Spleen (tissue), 11 donors: ENCODE results near the gene ZNF862. TPM values are rescaled to one million over a fixed set of nuclear protein-coding genes. Genes with fewer than 3 reads are reported as not detected.

ENCODE experiments used
- DNase-seq: peaks from one replicate; pipeline ENCODE4 v3.0.0-alpha.2; 2020
- H3K27ac ChIP-seq, 8 donors: fragments of 200-600 bp; sonication (generic) in 7 of 8; 1 replicate in 4 of 8; 2 replicates in 4 of 8; pipeline versions ENCODE4 v1.5.0 to v1.8.0; 2016 to 2021; ENCODE audit warnings: inconsistent platforms in 4 of 8, mild to moderate bottlenecking in 4 of 8, moderate library complexity in 1 of 8
- H3K27me3 ChIP-seq, 7 donors: fragments of 200-600 bp; sonication (generic) in 6 of 7; replicated peaks in 1 of 7; 1 replicate in 4 of 7; 2 replicates in 3 of 7; pipeline versions ENCODE4 v1.5.0 to v1.8.0; 2016 to 2021; ENCODE audit warnings: inconsistent platforms in 3 of 7, mild to moderate bottlenecking in 1 of 7
- H3K36me3 ChIP-seq, 6 donors: fragments of 200-600 bp; sonication (generic) in 5 of 6; 1 replicate in 4 of 6; 2 replicates in 2 of 6; pipeline versions ENCODE4 v1.5.0 to v1.8.0; 2016 to 2021; ENCODE audit warnings: inconsistent platforms in 2 of 6
- H3K4me1 ChIP-seq, 6 donors: fragments of 200-600 bp; sonication (generic) in 5 of 6; 1 replicate in 3 of 6; 2 replicates in 3 of 6; pipeline versions ENCODE4 v1.5.0 to v1.8.0; 2016 to 2021; ENCODE audit warnings: inconsistent platforms in 3 of 6
- H3K4me3 ChIP-seq, 8 donors: fragments of 200-600 bp; sonication (generic) in 7 of 8; 1 replicate in 4 of 8; 2 replicates in 4 of 8; pipeline versions ENCODE4 v1.5.0 to v1.8.0; 2016 to 2021; ENCODE audit warnings: inconsistent platforms in 4 of 8, mild to moderate bottlenecking in 4 of 8, moderate library complexity in 2 of 8
- H3K9me3 ChIP-seq, 8 donors: fragments of 200-600 bp; sonication (generic) in 7 of 8; 1 replicate in 4 of 8; 2 replicates in 4 of 8; pipeline versions ENCODE4 v1.5.0 to v1.8.0; 2016 to 2021; ENCODE audit warnings: inconsistent platforms in 4 of 8
- CTCF ChIP-seq, 11 experiments: fragments of 200-600 bp in 7 of 11; fragments of 450-650 bp in 4 of 11; sonication (generic) in 4 of 11; IDR thresholded peaks in 8 of 11; conservative IDR thresholded peaks in 3 of 11; 1 replicate in 7 of 11; 2 replicates in 4 of 11; pipeline versions ENCODE4 v1.4.0 to v1.8.0; 2016 to 2021; ENCODE audit warnings: antibody characterized with exemption in 11 of 11, inconsistent platforms in 4 of 11, mild to moderate bottlenecking in 1 of 11
- POLR2A ChIP-seq, 3 donors: fragments of 450-650 bp; IDR thresholded peaks; one replicate each; pipeline ENCODE4 v1.5.1; 2017; ENCODE audit warnings: antibody characterized with exemption in 3 of 3, mild to moderate bottlenecking in 1 of 3
- POLR2AphosphoS5 ChIP-seq, 3 donors: sonication (generic); formaldehyde crosslinking; IDR thresholded peaks; one replicate each; pipeline ENCODE4 v1.5.1; 2017; ENCODE audit warnings: antibody characterized with exemption in 3 of 3
- WGBS, 5 donors: extraction: QIAGEN DNeasy Blood & Tissue Kit in 3 of 5; methylation state at CpG; one replicate each; pipeline versions ENCODE4 v1.1.5 to v1.1.7; 2013 to 2018; 5-methylcytosine and 5-hydroxymethylcytosine counted together
- intact Hi-C: fragments of 100-400 bp; cut with DNase I; formaldehyde crosslinking; loops from one replicate; pipeline ENCODE4 v1.15.0; 2023; ENCODE audit warnings: low total_unique reads
- polyA plus RNA-seq, 3 donors: library from polyadenylated mRNA; stranded (reverse); fragments of 200-250 nt; gene quantifications; one replicate each; pipeline ENCODE4 v1.2.1, GENCODE V29; 2013
- total RNA-seq, 7 donors: library from RNA; depleted of rRNA in 3 of 7; stranded (reverse); fragments of >200 nt in 3 of 7; fragmentation: NEBNext Ultra II Directional in 4 of 7; extraction: Animal tissue kit (Norgen Biotek cat#: 25700) in 4 of 7; gene quantifications; one replicate each; pipeline versions ENCODE4 v1.1.0 to v1.2.1, GENCODE V29; 2016 to 2021
- donor health status: healthy with polysubstance abuse.
- donor health status: DM: no; HTN: no; CAD: no; lungs with moderate emphysema.
- donor health status: DM: no; HTN: no; CAD: no.
- donor health status: Bipolar disorder and iron deficiency.
- donor health status: healthy.
- donor health status: DM: no; HTN: no; CAD: no.
- donor health status: DM: yes; HTN: yes; CAD: no.

ZNF862 gene
- total and polyA plus RNA-seq, 10 donors, result 4.4 to 39.8 (median 25.4) TPM

DNA sequence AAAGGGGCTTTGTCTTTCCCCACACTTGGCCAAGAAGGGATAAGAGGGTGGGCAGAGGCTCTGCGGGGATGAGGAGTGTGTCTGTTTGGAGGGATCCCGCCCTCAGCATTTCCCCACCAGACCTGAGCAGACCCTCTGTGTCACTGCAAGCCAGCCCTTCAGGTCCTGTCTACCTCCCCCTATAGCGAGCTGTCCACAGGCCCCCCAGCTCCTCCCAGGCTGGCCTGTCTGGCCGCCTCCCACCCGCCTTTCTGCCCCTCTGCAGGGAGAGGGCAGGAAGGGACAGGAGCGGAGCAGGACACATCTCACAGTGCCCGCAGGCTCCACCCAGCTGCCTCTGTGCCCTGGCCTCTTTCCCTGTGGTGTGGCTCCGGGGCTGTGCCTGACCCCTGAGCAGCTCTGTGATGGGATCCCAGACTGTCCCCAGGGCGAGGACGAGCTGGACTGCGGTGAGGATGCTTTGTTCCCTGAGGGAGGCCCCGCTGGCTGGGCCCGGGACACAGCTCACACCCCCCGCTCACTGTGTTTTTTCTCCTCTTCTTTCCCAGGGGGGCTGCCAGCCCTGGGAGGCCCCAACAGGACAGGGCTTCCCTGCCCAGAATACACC, 47.3 kb upstream of the ZNF862 start:
- H3K9me3 ChIP-seq, result no peaks in the 10 kb centered on the region
- WGBS, 5 donors, result 87 to 95% (median 92%) methylated on average over 7 to 14 of the region's 14 CpGs
- TF ChIP-seq POLR2A (IDR thresholded peaks at IDR 0.05), result no peak
- TF ChIP-seq POLR2AphosphoS5 (IDR thresholded peaks at IDR 0.05), result no peak
- no peak overlapping the region for H3K4me3 ChIP-seq
- intact Hi-C loops, result loop anchor here (10.0 kb wide), 1 partner anchor 126 kb away; no protein-coding TSS in a partner anchor
- H3K4me1 ChIP-seq, result peaks cover 0 to 36% (median 14%) of the 10 kb centered on the region in 6 donors
- no peaks in the 10 kb centered on the region for H3K36me3 ChIP-seq
- no peak for DNase-seq
- H3K27ac ChIP-seq, result no peak overlapping the region
- H3K27me3 ChIP-seq, result peaks cover 0 to 71% (median 23%) of the 10 kb centered on the region in 7 donors

DNA sequence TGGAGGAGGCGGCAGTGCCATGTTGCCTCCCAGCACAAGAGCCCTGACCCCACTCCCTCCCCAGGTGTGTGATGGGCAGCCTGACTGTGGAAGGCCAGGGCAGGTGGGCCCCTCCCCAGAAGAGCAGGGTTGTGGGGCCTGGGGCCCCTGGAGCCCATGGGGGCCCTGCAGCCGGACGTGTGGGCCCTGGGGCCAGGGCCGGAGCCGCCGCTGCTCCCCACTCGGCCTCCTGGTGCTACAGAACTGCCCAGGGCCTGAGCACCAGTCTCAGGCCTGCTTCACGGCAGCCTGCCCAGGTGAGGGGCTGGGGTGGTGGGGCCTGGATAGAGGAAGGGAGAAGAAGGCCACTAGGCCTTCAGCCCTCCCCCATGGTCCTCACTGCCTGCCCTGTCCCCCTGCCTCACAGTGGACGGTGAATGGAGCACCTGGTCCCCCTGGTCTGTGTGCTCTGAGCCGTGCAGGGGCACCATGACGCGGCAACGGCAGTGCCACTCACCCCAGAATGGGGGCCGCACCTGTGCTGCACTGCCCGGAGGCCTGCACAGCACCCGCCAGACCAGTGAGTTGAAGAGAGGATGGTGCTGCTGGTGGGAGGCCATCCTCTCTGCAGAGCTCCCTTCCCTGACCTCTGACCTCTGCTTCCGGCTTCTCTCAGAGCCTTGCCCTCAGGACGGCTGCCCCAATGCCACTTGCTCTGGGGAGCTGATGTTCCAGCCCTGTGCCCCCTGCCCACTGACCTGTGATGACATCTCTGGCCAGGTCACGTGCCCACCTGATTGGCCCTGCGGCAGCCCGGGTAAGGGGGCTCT, 46.6 kb upstream of the ZNF862 start:
- intact Hi-C loops, result loop anchor here (10.0 kb wide), 1 partner anchor 127 kb away; no protein-coding TSS in a partner anchor
- WGBS, 5 donors, result 86 to 92% (median 90%) methylated on average over 8 to 21 of the region's 21 CpGs
- Histone ChIP-seq H3K9me3 (no peaks in the 10 kb centered on the region), H3K4me3 (no peak overlapping the region), H3K4me1 (peaks cover 0 to 36% (median 14%) of the 10 kb centered on the region in 6 donors), H3K27me3 (peaks cover 0 to 71% (median 23%) of the 10 kb centered on the region in 7 donors), H3K27ac (no peak overlapping the region), H3K36me3 (no peaks in the 10 kb centered on the region)
- TF ChIP-seq POLR2A (IDR thresholded peaks at IDR 0.05) (no peak), POLR2AphosphoS5 (IDR thresholded peaks at IDR 0.05) (no peak), CTCF (IDR thresholded peaks at IDR 0.05 in 8 of 11, conservative IDR thresholded peaks at IDR 0.05 in 3 of 11) (no peak)
- no peak for DNase-seq

DNA sequence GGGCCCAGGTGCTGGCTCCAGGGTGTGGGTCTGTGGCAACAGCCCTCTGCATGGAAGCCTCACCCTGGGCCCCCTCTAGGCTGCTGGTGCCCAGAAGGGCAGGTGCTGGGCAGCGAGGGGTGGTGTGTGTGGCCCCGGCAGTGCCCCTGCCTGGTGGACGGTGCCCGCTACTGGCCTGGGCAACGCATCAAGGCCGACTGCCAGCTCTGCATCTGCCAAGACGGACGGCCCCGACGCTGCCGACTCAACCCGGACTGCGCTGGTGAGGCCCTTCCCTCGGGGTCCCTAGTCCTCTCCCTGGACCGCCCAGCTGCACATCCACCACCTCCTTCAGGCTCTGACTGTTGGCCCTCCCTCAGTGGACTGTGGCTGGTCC, 46.0 kb upstream of the ZNF862 start:
- peaks cover 0 to 35% (median 14%) of the 10 kb centered on the region in 6 donors for H3K4me1 ChIP-seq
- no peak overlapping the region for H3K4me3 ChIP-seq
- intact Hi-C loops, result loop anchor here (10.0 kb wide), 1 partner anchor 127 kb away; no protein-coding TSS in a partner anchor
- TF ChIP-seq CTCF (IDR thresholded peaks at IDR 0.05 in 8 of 11, conservative IDR thresholded peaks at IDR 0.05 in 3 of 11), result no peak
- TF ChIP-seq POLR2AphosphoS5 (IDR thresholded peaks at IDR 0.05), result no peak
- no peak for TF ChIP-seq POLR2A (IDR thresholded peaks at IDR 0.05)
- DNase-seq, result no peak
- no peaks in the 10 kb centered on the region for H3K9me3 ChIP-seq
- WGBS, 5 donors, result 77 to 97% (median 96%) methylated on average over 5 to 15 of the region's 15 CpGs
- H3K27ac ChIP-seq, result no peak overlapping the region
- no peaks in the 10 kb centered on the region for H3K36me3 ChIP-seq
- peaks cover 0 to 71% (median 23%) of the 10 kb centered on the region in 7 donors for H3K27me3 ChIP-seq

DNA sequence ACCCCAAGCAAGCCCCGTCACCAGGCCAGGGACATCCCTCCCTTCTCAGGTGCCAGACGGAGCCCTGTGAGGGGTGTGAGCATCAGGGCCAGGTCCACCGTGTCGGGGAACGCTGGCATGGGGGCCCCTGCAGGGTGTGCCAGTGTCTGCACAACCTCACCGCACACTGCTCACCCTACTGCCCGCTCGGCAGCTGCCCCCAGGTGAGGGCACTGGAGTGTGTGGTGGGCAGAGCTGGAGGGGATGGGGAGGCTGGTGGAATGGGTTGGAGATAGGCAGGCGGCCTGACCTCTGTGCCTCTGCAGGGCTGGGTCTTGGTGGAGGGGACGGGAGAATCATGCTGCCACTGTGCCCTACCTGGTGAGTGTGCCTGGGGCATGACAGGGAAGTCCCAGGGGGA, 44.9 kb upstream of the ZNF862 start:
- H3K27ac ChIP-seq, result no peak overlapping the region
- H3K36me3 ChIP-seq, result no peaks in the 10 kb centered on the region
- intact Hi-C loops, result loop anchor here (10.0 kb wide), 1 partner anchor 128 kb away; no protein-coding TSS in a partner anchor
- TF ChIP-seq POLR2AphosphoS5 (IDR thresholded peaks at IDR 0.05) (no peak), POLR2A (IDR thresholded peaks at IDR 0.05) (no peak), CTCF (IDR thresholded peaks at IDR 0.05 in 8 of 11, conservative IDR thresholded peaks at IDR 0.05 in 3 of 11) (no peak)
- no peak overlapping the region for H3K4me3 ChIP-seq
- H3K9me3 ChIP-seq, result no peaks in the 10 kb centered on the region
- peaks cover 0 to 63% (median 23%) of the 10 kb centered on the region in 7 donors for H3K27me3 ChIP-seq
- WGBS, 5 donors, result 83 to 90% (median 86%) methylated on average over 4 to 10 of the region's 10 CpGs
- peaks cover 0 to 24% (median 11%) of the 10 kb centered on the region in 6 donors for H3K4me1 ChIP-seq
- DNase-seq, result no peak
